Progenitor cell of endocrine pancreas (in vitro differentiated cells): ENCODE data around the gene UVSSA. TPM values are rescaled to one million over a fixed set of nuclear protein-coding genes. Genes with fewer than 3 reads are reported as not detected.

Source experiments
- DNase-seq: peaks from one replicate; pipeline ENCODE4 v3.0.0; 2021; ENCODE audit warnings: low spot score; ENCODE audit not compliant: unreplicated experiment
- H3K27ac Mint-ChIP-seq: 2 replicates; pipeline ENCODE4 v1.8.0; 2021; ENCODE audit warnings: mild to moderate bottlenecking, moderate library complexity, mixed read lengths
- H3K27me3 Mint-ChIP-seq: 2 replicates; pipeline ENCODE4 v1.8.0; 2021; ENCODE audit warnings: mixed read lengths
- H3K36me3 Mint-ChIP-seq: 2 replicates; pipeline ENCODE4 v1.8.0; 2022; ENCODE audit warnings: mixed read lengths; ENCODE audit not compliant: insufficient read depth
- H3K4me1 Mint-ChIP-seq: 2 replicates; pipeline ENCODE4 v1.8.0; 2021; ENCODE audit warnings: low read depth, mixed read lengths
- H3K4me3 Mint-ChIP-seq: 2 replicates; pipeline ENCODE4 v1.8.0; 2021; ENCODE audit warnings: low read depth, mild to moderate bottlenecking, moderate library complexity, mixed read lengths
- H3K9me3 Mint-ChIP-seq: 2 replicates; pipeline ENCODE4 v1.8.0; 2021; ENCODE audit warnings: low read depth, mixed read lengths
- total RNA-seq: library from RNA; stranded (reverse); gene quantifications from 2 replicates; pipeline ENCODE4 v1.2.1, GENCODE V29; 2021
- TF ChIP-seq, protein P1 (sequence below): fragments of 200-600 bp; sonication (generic); IDR thresholded peaks from one replicate; pipeline ENCODE4 v1.5.0; 2021; ENCODE audit warnings: antibody characterized with exemption, mild to moderate bottlenecking; ENCODE audit not compliant: unreplicated experiment

The UVSSA gene
- total RNA-seq, 1 donor from 2014 or later: 32.5 TPM

DNA sequence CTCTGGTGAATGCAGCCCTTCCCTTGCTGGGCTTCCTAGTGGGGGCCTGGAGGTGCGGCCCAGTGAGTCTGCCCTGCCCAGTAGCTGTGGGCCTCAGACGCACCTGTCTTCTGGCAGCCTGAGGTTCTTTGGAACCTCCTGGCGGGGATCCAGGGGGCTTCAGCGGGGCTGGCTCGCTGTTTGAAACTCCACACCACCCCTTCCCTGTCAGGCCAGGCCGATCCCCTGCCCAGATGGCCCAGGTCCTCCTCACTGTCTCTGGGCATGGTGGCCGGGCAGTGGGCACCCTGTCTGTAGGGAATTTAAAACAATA, 69.9 kb downstream of the UVSSA start:
- H3K4me1 Mint-ChIP-seq: no peaks in the 10 kb centered on the region
- H3K9me3 Mint-ChIP-seq: no peaks in the 10 kb centered on the region
- peaks cover 51% of the 10 kb centered on the region for H3K27me3 Mint-ChIP-seq
- no peaks in the 10 kb centered on the region for H3K36me3 Mint-ChIP-seq
- TF ChIP-seq, protein P1, sequence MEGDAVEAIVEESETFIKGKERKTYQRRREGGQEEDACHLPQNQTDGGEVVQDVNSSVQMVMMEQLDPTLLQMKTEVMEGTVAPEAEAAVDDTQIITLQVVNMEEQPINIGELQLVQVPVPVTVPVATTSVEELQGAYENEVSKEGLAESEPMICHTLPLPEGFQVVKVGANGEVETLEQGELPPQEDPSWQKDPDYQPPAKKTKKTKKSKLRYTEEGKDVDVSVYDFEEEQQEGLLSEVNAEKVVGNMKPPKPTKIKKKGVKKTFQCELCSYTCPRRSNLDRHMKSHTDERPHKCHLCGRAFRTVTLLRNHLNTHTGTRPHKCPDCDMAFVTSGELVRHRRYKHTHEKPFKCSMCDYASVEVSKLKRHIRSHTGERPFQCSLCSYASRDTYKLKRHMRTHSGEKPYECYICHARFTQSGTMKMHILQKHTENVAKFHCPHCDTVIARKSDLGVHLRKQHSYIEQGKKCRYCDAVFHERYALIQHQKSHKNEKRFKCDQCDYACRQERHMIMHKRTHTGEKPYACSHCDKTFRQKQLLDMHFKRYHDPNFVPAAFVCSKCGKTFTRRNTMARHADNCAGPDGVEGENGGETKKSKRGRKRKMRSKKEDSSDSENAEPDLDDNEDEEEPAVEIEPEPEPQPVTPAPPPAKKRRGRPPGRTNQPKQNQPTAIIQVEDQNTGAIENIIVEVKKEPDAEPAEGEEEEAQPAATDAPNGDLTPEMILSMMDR: no peak
- H3K27ac Mint-ChIP-seq: no peak overlapping the region
- no peak overlapping the region for H3K4me3 Mint-ChIP-seq
- DNase-seq: no peak

DNA sequence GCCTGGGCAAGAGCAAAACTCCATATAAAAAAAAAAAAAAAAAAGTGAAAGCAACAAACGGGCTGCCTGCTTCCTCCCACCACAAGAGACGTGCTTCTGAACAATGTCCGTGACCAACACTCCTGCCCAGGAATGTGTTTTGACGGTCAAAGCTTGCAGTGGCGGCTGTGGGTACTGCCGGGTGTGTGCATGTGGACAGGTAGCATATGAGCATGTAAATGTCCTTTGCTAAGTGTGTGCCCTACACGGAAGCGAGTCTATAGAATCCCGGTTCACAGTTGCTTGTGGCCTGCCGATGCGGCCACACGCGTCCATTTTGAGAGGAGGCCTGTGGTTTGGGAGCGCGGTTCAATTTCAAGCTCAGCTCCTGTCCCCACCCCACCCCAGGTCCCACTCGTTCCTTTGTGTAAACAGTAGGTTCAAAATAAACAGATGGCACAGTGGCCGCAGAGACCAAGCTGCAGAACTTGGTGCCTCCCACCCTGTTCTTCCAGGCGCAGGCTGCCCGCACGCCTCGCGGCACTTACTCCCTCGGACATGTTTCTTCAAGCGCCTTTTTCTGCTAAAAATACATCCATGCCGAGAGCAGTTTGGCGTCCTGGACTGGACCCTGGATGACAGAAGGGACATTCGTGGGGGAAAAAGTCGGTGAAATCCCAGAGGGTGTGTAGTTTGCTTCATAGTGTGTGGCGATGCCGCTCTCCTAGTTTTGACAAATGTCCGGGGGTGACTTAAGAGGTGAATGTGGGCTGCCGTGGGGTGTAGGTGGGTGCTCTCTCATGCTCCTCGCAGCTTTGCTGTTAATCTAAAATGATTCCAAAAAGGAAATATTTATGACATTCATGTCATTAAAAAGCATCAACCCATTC, 70.7 kb downstream of the UVSSA start:
- Mint-ChIP-seq H3K4me1 (no peaks in the 10 kb centered on the region), H3K4me3 (no peak overlapping the region), H3K27ac (no peak overlapping the region), H3K9me3 (no peaks in the 10 kb centered on the region), H3K27me3 (peaks cover 50% of the 10 kb centered on the region), H3K36me3 (no peaks in the 10 kb centered on the region)
- DNase-seq: no peak
- TF ChIP-seq, protein P1: peak; percentile 12

DNA sequence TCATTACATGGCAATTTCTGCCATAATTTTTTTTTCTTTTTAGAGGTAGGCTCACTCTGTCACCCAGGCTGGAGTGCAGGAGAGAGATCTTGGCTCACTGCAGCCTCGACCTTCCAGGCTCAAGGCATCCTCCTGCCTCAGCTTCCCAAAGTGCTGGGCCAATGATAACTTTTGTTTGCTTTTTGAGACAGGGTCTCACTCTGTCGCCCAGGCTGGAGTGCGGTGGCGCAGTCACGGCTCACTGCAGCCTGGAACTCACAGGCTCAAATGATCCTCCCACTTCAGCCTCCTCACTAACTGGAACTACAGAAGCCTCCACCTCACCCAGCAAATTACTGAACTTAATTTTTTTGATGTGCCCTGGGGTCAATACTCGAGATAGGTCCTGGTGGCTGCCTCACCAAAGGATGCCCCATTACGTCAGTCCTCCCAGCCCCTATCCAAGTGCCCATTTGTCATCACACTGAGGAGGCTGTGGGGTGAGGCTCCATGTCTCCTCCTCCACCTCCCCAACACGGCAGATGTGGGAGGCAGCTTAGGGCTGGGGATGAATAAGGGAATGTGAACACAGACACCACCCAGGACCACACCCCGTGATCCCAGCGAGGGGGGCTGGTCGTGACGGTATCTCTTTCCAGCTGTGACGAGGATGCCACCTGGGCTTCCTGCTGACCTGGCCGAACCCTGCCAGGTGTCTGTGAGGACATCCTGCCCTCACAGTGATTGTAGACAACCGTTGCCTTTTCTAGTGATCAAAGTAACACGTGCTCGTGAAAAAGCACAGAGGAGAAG, 71.7 kb downstream of the UVSSA start:
- no peak for DNase-seq
- H3K27ac Mint-ChIP-seq: no peak overlapping the region
- TF ChIP-seq, protein P1: no peak
- H3K4me1 Mint-ChIP-seq: no peaks in the 10 kb centered on the region
- no peaks in the 10 kb centered on the region for H3K36me3 Mint-ChIP-seq
- H3K9me3 Mint-ChIP-seq: no peaks in the 10 kb centered on the region
- H3K4me3 Mint-ChIP-seq: no peak overlapping the region
- peaks cover 42% of the 10 kb centered on the region for H3K27me3 Mint-ChIP-seq

DNA sequence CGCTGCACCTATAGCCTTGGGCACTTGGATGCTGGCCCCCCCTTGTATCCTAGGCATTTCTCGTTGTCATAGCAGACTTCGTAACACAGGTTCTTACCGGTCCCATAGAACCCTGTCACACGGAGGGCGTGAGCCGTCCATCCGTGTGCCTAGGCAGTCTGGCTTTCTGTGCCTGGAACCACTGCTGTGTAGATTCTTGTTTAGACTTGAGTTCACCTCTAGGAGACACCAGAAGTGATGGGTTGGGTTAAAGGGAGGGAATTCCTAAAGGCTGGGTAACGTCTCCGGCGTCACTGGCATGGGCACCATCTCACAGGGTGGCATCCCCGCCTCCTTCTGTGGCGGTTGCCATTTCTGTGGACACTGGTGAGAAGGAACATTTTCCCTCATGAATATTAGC, 72.7 kb downstream of the UVSSA start:
- DNase-seq: no peak
- Mint-ChIP-seq H3K27me3 (peaks cover 46% of the 10 kb centered on the region), H3K4me3 (no peak overlapping the region), H3K36me3 (no peaks in the 10 kb centered on the region), H3K9me3 (no peaks in the 10 kb centered on the region), H3K4me1 (no peaks in the 10 kb centered on the region), H3K27ac (no peak overlapping the region)
- TF ChIP-seq, protein P1: no peak

DNA sequence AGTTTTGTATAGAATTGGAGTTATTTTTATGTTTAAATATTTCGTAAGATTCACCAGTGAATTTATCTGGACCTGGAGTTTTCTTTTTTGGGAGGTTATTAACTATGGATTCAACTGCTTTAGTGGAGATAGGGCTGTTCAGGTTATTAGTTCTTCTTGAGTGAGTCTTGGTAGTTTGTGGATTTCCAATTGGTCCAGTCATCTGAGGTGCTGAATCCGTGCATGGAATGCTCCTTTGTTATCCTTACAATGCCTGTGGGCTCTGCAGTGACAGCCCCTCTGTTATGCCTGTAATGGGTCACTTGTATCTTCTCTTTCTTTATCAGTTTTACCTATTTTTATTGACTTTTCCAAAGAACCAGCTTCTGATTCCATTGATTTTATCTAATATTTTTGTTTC, 74.6 kb downstream of the UVSSA start:
- DNase-seq: no peak
- Mint-ChIP-seq H3K27ac (no peak overlapping the region), H3K4me3 (no peak overlapping the region), H3K4me1 (no peaks in the 10 kb centered on the region), H3K9me3 (no peaks in the 10 kb centered on the region), H3K27me3 (peaks cover 45% of the 10 kb centered on the region), H3K36me3 (no peaks in the 10 kb centered on the region)
- TF ChIP-seq, protein P1: no peak
